ENCODE results near the gene CTSC. TPM values are rescaled to one million over a fixed set of nuclear protein-coding genes. Genes with fewer than 3 reads are reported as not detected.

CTSC gene
- total RNA-seq, 6 donors from 2014 or later: 74.4 to 370 (median 247) TPM

- peaks cover 3 to 21% (median 9%) of the 10 kb centered on the region in 4 donors for H3K4me1 ChIP-seq
- H3K27me3 ChIP-seq: no peaks in the 10 kb centered on the region
- DNase-seq (no peak), ATAC-seq (ENCODE audit: low FRiP score in 2 of 2) (no peak)
- no peak overlapping the region for H3K27ac ChIP-seq
- no peaks in the 10 kb centered on the region for H3K9me3 ChIP-seq
- no peak overlapping the region for H3K4me3 ChIP-seq
- peaks cover 0 to 32% (median 3%) of the 10 kb centered on the region in 4 donors for H3K36me3 ChIP-seq
- TF ChIP-seq POLR2AphosphoS5 (IDR thresholded peaks at IDR 0.05) (no peak), CTCF (IDR thresholded peaks at IDR 0.05) (no peak), EP300 (IDR thresholded peaks at IDR 0.05) (no peak), POLR2A (IDR thresholded peaks at IDR 0.05) (no peak)
- 91% methylated on average over 5 of the region's 5 CpGs for WGBS, 2 donors
Measured at GRCh38 chr11:88330826-88331428, 6.6 kb downstream of the CTSC start.

GRCh38 chr11:88329563-88330250 is 7.8 kb downstream of the CTSC start:
- WGBS, 2 donors: 87 to 94% methylated on average over 8 of the region's 8 CpGs
- Histone ChIP-seq H3K27ac (no peak overlapping the region), H3K9me3 (no peaks in the 10 kb centered on the region), H3K4me1 (peaks cover 3 to 24% (median 12%) of the 10 kb centered on the region in 4 donors), H3K36me3 (peaks cover 0 to 32% (median 3%) of the 10 kb centered on the region in 4 donors), H3K27me3 (no peaks in the 10 kb centered on the region), H3K4me3 (no peak overlapping the region)
- no peak for ATAC-seq (ENCODE audit: low FRiP score in 2 of 2)
- TF ChIP-seq POLR2AphosphoS5 (IDR thresholded peaks at IDR 0.05) (no peak), CTCF (IDR thresholded peaks at IDR 0.05) (no peak), EP300 (IDR thresholded peaks at IDR 0.05) (no peak), POLR2A (IDR thresholded peaks at IDR 0.05) (no peak)
- DNase-seq: no peak

GRCh38 chr11:88327462-88328143 is 9.9 kb downstream of the CTSC start:
- Histone ChIP-seq H3K27ac (no peak overlapping the region), H3K4me3 (no peak overlapping the region), H3K27me3 (no peaks in the 10 kb centered on the region), H3K9me3 (no peaks in the 10 kb centered on the region), H3K36me3 (peaks cover 0 to 24% (median 3%) of the 10 kb centered on the region in 4 donors), H3K4me1 (peaks cover 3 to 14% (median 9%) of the 10 kb centered on the region in 4 donors)
- DNase-seq: no peak
- 77 to 78% methylated on average over 3 of the region's 3 CpGs for WGBS, 2 donors
- no peak for TF ChIP-seq POLR2AphosphoS5 (IDR thresholded peaks at IDR 0.05)
- no peak for TF ChIP-seq EP300 (IDR thresholded peaks at IDR 0.05)
- no peak for TF ChIP-seq POLR2A (IDR thresholded peaks at IDR 0.05)
- TF ChIP-seq CTCF (IDR thresholded peaks at IDR 0.05): no peak
- no peak for ATAC-seq (ENCODE audit: low FRiP score in 2 of 2)

- H3K27ac ChIP-seq: no peak overlapping the region
- 73 to 87% methylated on average over 2 of the region's 2 CpGs for WGBS, 2 donors
- peaks cover 0 to 20% (median 3%) of the 10 kb centered on the region in 4 donors for H3K36me3 ChIP-seq
- no peak for ATAC-seq (ENCODE audit: low FRiP score in 2 of 2)
- no peaks in the 10 kb centered on the region for H3K27me3 ChIP-seq
- TF ChIP-seq POLR2AphosphoS5 (IDR thresholded peaks at IDR 0.05): no peak
- TF ChIP-seq POLR2A (IDR thresholded peaks at IDR 0.05): no peak
- no peak for TF ChIP-seq CTCF (IDR thresholded peaks at IDR 0.05)
- no peak for TF ChIP-seq EP300 (IDR thresholded peaks at IDR 0.05)
- DNase-seq: no peak
- no peaks in the 10 kb centered on the region for H3K9me3 ChIP-seq
- no peak overlapping the region for H3K4me3 ChIP-seq
- H3K4me1 ChIP-seq: peaks cover 3 to 12% (median 9%) of the 10 kb centered on the region in 4 donors
Measured at GRCh38 chr11:88327061-88327460, 10.5 kb downstream of the CTSC start.
